HEK293T (cell line): ENCODE measurements around the gene RER1.

Source experiments
- HDGF ChIP-seq: fragments of 450-650 bp; IDR thresholded peaks from 2 replicates; pipeline ENCODE4 v1.6.1; 2017; ENCODE audit warnings: antibody characterized with exemption, borderline replicate concordance
- L3MBTL2 ChIP-seq: fragments of 450-650 bp; conservative IDR thresholded peaks from 2 replicates; pipeline ENCODE4 v1.6.1; 2016; ENCODE audit warnings: mild to moderate bottlenecking

DNA sequence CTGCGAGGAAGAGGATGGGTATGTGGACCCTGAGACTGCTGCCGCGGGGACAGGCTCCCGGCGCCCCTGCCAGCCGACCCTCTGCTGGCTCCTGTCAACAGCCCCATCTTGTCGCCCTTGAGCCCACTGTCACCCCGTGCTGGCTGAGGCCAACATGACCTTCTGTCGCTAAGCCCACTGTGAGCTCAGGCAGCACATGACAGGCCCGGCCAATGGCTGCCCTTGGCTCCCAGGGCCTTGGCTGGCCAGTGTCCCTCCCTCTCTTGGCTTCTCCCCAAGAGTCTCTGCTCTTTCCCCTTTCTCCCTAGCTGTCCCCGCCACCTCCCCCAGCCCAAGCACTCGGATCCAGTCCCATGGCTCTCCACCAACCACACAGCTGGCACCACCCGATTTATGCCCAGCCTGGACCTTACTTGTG lies 17.2 kb downstream of the RER1 start:
- no peak for TF ChIP-seq L3MBTL2
- no peak for TF ChIP-seq HDGF
